Measurements from ENCODE around the gene CCT5. TPM values are rescaled to one million over a fixed set of nuclear protein-coding genes. Genes with fewer than 3 reads are reported as not detected.
"Not testable (repeated sequence)": the region's sequence is repeated elsewhere in the genome, so short reads cannot be mapped to it uniquely, and the experiment has no call there.

The CCT5 gene
- total RNA-seq, 4 donors from 2014 or later = 100 to 165 (median 142) TPM

DNA sequence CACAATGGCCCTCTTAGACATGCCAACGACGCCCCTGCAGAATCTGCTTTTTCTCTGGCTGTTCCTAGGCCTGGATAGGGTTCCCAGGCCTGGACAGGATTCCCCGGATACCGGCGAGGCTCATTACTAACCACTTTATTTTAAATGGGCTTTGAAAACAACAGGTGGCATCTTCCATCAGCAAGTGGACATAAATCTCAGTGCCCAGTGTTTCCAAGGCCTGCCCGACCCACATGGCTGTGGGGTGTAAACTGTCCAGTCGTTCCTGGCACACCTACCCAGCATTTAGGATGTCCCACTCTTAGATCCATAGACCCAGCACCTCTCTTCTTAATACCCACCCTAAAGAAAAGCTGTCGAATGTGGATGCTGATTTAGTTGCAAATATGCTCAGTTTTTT, 56.7 kb downstream of the CCT5 start:
- no peak for DNase-seq (ENCODE audit: extremely low spot score)
- peak overlapping the region; percentile 76 to 84 (median 80) for H3K27ac ChIP-seq (replicated peaks in 1 of 4)
- 46% methylated on average over 7 of the region's 8 CpGs for WGBS
- TF ChIP-seq POLR2AphosphoS5 (IDR thresholded peaks at IDR 0.05) (no peak), POLR2A (IDR thresholded peaks at IDR 0.05; ENCODE audit: low read depth) (no peak), EP300 (IDR thresholded peaks at IDR 0.05) (no peak)
- TF ChIP-seq, protein P1, sequence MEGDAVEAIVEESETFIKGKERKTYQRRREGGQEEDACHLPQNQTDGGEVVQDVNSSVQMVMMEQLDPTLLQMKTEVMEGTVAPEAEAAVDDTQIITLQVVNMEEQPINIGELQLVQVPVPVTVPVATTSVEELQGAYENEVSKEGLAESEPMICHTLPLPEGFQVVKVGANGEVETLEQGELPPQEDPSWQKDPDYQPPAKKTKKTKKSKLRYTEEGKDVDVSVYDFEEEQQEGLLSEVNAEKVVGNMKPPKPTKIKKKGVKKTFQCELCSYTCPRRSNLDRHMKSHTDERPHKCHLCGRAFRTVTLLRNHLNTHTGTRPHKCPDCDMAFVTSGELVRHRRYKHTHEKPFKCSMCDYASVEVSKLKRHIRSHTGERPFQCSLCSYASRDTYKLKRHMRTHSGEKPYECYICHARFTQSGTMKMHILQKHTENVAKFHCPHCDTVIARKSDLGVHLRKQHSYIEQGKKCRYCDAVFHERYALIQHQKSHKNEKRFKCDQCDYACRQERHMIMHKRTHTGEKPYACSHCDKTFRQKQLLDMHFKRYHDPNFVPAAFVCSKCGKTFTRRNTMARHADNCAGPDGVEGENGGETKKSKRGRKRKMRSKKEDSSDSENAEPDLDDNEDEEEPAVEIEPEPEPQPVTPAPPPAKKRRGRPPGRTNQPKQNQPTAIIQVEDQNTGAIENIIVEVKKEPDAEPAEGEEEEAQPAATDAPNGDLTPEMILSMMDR (IDR thresholded peaks at IDR 0.05) = no peak
- H3K4me3 ChIP-seq = peak overlapping the region; percentile 60 to 80 (median 68)
- no peaks in the 10 kb centered on the region for H3K27me3 ChIP-seq
- no peaks in the 10 kb centered on the region for H3K36me3 ChIP-seq
- H3K4me1 ChIP-seq = peaks cover 11 to 29% (median 24%) of the 10 kb centered on the region in 4 donors
- intact Hi-C loops (cut with DNase I) = no loop called here
- H3K9me3 ChIP-seq = no peaks in the 10 kb centered on the region

DNA sequence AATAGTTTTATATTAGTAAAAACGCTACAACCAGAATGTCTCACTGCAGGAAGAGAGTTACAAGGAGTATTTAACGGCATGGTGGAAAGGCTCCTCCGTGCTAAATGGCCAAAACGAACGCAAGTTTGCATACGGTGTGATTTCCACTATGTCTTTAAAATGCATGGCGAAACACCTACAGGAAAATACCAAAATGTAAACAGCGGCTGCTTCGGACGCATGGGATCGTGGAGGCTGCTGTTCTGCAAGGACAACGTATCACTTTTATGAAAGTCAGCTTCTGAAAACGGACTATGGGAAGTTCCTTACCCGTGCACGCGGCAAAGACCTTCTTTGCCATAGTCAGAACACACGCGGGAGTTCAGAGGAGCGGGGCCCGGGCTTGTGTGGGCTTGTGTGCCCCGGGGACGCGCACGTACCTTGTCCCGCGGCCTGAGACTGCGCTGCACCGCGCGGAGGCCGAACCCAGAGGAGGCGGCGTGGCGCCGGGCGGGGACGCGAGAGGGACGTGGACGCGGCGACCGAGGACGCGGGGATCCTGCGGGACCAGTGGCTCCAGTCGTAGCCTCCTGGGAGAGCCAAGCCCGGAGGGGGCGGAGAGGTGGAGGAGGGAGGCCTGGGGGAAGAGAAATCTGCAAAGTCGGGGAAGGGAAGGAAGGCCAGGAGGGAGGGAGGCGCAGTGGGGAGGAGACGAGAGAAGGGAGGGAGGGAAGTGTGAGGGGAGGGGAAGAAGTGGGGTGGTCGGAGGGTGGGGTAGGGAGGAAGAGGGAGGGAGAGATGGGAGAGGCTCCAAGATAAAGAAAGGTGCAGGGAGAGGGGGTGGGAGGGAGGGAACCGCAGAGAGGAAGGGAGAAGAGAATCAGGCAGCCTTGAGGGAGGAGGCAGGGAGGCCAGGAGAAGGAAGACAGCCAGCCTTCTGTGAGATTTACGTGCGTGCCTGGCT, 57.4 kb downstream of the CCT5 start, which contains the start of gene CMBL:
Gene CMBL, minus strand, starts transcription at position 697 of the 943 bp plus-strand sequence. CDS start 17,140 bp downstream, outside the sequence.
- WGBS = 5% methylated on average over 32 of the region's 56 CpGs
- Histone ChIP-seq H3K9me3 (no peaks in the 10 kb centered on the region), H3K27me3 (no peaks in the 10 kb centered on the region), H3K36me3 (no peaks in the 10 kb centered on the region), H3K4me3 (peak within 1 kb of the TSS; percentile 60 to 80 (median 68)), H3K27ac (replicated peaks in 1 of 4) (peak within 1 kb of the TSS; percentile 76 to 84 (median 80)), H3K4me1 (peaks cover 8 to 24% (median 18%) of the 10 kb centered on the region in 4 donors)
- TF ChIP-seq EP300 (IDR thresholded peaks at IDR 0.05) (no peak), POLR2AphosphoS5 (IDR thresholded peaks at IDR 0.05) (no peak), POLR2A (IDR thresholded peaks at IDR 0.05; ENCODE audit: low read depth) (no peak)
- TF ChIP-seq, protein P1 (IDR thresholded peaks at IDR 0.05) = no peak
- intact Hi-C loops (cut with DNase I) = no loop called here
- DNase-seq (ENCODE audit: extremely low spot score) = no peak

DNA sequence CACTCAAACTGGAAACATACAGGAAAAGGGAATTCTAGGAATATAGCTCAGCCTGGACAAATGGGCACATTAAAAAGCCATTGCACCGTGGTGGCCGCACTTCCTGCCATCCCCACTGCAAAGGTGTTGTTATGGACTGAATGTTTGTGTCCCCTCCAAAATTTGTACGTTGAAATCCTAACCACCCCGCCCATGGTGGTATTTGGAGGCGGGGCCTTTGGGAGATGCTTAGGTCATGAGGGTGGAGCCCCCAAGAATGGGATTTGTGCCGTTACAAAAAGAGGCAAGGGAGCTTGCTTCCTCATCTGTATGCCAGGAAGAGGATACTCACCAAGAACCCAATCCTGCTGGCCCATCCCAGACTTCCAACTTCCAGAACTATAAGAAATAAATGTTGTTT, 58.8 kb downstream of the CCT5 start:
- intact Hi-C loops (cut with DNase I) = no loop called here
- no peak for DNase-seq (ENCODE audit: extremely low spot score)
- H3K4me1 ChIP-seq = peaks cover 4 to 24% (median 18%) of the 10 kb centered on the region in 4 donors
- no peaks in the 10 kb centered on the region for H3K36me3 ChIP-seq
- H3K4me3 ChIP-seq = no peak overlapping the region
- no peaks in the 10 kb centered on the region for H3K9me3 ChIP-seq
- no peaks in the 10 kb centered on the region for H3K27me3 ChIP-seq
- 98% methylated on average over 6 of the region's 6 CpGs for WGBS
- TF ChIP-seq POLR2AphosphoS5 (IDR thresholded peaks at IDR 0.05) = no peak
- TF ChIP-seq POLR2A (IDR thresholded peaks at IDR 0.05; ENCODE audit: low read depth) = no peak
- TF ChIP-seq EP300 (IDR thresholded peaks at IDR 0.05) = no peak
- TF ChIP-seq, protein P1 (IDR thresholded peaks at IDR 0.05) = no peak
- H3K27ac ChIP-seq (replicated peaks in 1 of 4) = no peak overlapping the region

GRCh38 chr5:10310066-10310779, 60.1 kb downstream of the CCT5 start:
- no peak for DNase-seq (ENCODE audit: extremely low spot score)
- intact Hi-C loops (cut with DNase I) = no loop called here
- TF ChIP-seq, protein P1 (IDR thresholded peaks at IDR 0.05) = no peak
- TF ChIP-seq POLR2AphosphoS5 (IDR thresholded peaks at IDR 0.05) (no peak), POLR2A (IDR thresholded peaks at IDR 0.05; ENCODE audit: low read depth) (no peak), EP300 (IDR thresholded peaks at IDR 0.05) (no peak)

GRCh38 chr5:10310835-10311570, 60.9 kb downstream of the CCT5 start:
- H3K9me3 ChIP-seq; H3K4me3 ChIP-seq; H3K27me3 ChIP-seq; intact Hi-C loops (cut with DNase I); H3K36me3 ChIP-seq; H3K27ac ChIP-seq (replicated peaks in 1 of 4); DNase-seq (ENCODE audit: extremely low spot score): not testable (repeated sequence)
- H3K4me1 ChIP-seq = peaks cover 4 to 23% (median 14%) of the 10 kb centered on the region in 4 donors
- WGBS = 93% methylated on average over 8 of the region's 8 CpGs

More at GRCh38 chr5:10310066-10310779, 60.1 kb downstream of the CCT5 start:
- Histone ChIP-seq H3K4me3 (no peak overlapping the region), H3K27ac (replicated peaks in 1 of 4) (no peak overlapping the region), H3K36me3 (no peaks in the 10 kb centered on the region), H3K4me1 (peaks cover 4 to 24% (median 18%) of the 10 kb centered on the region in 4 donors), H3K9me3 (no peaks in the 10 kb centered on the region), H3K27me3 (no peaks in the 10 kb centered on the region)
- 78% methylated on average over 8 of the region's 8 CpGs for whole genome bisulfite sequencing

All from esophagus muscularis mucosa (tissue), 4 donors.